Measurements from ENCODE around the gene PRKN. TPM values are rescaled to one million over a fixed set of nuclear protein-coding genes. Genes with fewer than 3 reads are reported as not detected.

Gene PRKN
- total and polyA plus RNA-seq, 8 donors = 0.82 to 7.2 (median 2.9) TPM

DNA sequence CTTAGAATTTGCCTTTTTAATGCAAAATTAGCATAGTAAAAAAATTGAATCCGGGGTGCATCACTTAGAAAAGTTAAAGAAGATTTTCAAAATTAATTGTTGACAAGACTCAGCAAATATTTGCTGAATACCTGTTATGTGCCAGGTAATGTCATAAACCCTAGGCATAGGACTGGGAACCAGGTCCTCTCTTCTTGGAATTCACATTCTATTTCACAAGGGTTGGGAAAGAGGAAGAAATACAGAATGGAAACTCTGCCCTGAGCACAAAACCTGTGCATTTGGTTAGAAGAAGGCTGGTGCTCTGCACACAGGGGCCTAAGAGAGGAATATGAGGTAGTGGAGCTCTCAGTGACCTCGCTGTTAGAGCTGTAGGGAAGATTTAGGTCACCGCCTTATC is 879.9 kb downstream of the PRKN start:
- ATAC-seq = no peak
- FAIRE-seq = no peak
- no peak overlapping the region for H3K4me3 ChIP-seq
- WGBS, 2 donors = 78 to 83% methylated on average over 3 of the region's 3 CpGs
- intact Hi-C loops (cut with DNase I) = no loop called here
- DNase-seq = no peak
- no peaks in the 10 kb centered on the region for H3K27me3 ChIP-seq
- no peak overlapping the region for H3K27ac ChIP-seq
- TF ChIP-seq, protein P1, sequence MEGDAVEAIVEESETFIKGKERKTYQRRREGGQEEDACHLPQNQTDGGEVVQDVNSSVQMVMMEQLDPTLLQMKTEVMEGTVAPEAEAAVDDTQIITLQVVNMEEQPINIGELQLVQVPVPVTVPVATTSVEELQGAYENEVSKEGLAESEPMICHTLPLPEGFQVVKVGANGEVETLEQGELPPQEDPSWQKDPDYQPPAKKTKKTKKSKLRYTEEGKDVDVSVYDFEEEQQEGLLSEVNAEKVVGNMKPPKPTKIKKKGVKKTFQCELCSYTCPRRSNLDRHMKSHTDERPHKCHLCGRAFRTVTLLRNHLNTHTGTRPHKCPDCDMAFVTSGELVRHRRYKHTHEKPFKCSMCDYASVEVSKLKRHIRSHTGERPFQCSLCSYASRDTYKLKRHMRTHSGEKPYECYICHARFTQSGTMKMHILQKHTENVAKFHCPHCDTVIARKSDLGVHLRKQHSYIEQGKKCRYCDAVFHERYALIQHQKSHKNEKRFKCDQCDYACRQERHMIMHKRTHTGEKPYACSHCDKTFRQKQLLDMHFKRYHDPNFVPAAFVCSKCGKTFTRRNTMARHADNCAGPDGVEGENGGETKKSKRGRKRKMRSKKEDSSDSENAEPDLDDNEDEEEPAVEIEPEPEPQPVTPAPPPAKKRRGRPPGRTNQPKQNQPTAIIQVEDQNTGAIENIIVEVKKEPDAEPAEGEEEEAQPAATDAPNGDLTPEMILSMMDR (IDR thresholded peaks at IDR 0.05) = no peak
- H3K36me3 ChIP-seq = no peaks in the 10 kb centered on the region
- H3K4me1 ChIP-seq = no peaks in the 10 kb centered on the region
- H3K9me3 ChIP-seq = no peaks in the 10 kb centered on the region

DNA sequence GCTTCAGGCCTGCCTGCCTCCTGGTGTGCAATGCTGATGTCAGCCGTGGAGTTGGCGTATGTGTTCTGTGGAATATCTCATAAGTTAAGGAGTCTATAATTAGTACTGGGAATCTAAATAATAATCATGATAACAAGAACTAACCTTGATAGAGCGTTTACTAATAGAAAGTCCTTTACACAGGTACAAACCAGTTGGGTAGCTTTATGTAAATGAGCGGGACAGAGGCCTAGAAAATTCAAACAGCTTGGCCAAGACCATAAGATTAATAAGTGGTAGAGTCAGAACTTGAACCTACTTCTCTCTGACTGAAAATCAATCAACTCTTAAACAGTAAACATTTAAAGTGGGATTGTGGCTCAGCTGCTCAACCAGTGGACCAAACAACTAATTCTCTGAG is 882.8 kb downstream of the PRKN start:
- no peak for DNase-seq
- Histone ChIP-seq H3K36me3 (no peaks in the 10 kb centered on the region), H3K4me1 (no peaks in the 10 kb centered on the region), H3K27ac (no peak overlapping the region), H3K27me3 (no peaks in the 10 kb centered on the region), H3K4me3 (no peak overlapping the region), H3K9me3 (no peaks in the 10 kb centered on the region)
- intact Hi-C loops (cut with DNase I) = no loop called here
- 27 to 34% methylated on average over 4 of the region's 4 CpGs for WGBS, 2 donors
- TF ChIP-seq, protein P1 (IDR thresholded peaks at IDR 0.05) = no peak
- peak; percentile 29 to 74 (median 64) for ATAC-seq
- no peak for FAIRE-seq

DNA sequence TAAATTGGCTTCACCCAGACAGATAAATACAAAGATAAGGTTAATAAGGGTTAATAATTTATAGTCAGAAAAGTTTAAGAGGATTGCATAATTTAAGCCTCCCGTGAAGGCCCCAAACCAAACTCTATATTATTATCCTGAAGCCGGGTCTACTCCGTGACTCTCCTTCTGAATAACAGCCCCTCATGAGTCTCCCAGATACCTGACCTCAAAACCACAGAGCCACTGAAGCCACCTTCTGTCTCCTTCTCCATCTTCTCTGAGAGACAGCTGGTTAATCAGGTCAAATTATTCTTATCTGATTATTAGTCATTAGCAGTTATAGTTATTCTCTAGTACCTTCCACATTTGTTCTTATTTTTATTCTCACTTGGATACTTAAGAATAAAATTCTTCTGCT is 884.5 kb downstream of the PRKN start:
- 62 to 76% methylated on average over 3 of the region's 3 CpGs for WGBS, 2 donors
- no peak for DNase-seq
- no peak for FAIRE-seq
- Histone ChIP-seq H3K27me3 (no peaks in the 10 kb centered on the region), H3K27ac (no peak overlapping the region), H3K4me1 (no peaks in the 10 kb centered on the region), H3K9me3 (no peaks in the 10 kb centered on the region), H3K36me3 (no peaks in the 10 kb centered on the region), H3K4me3 (no peak overlapping the region)
- intact Hi-C loops (cut with DNase I) = no loop called here
- TF ChIP-seq, protein P1 (IDR thresholded peaks at IDR 0.05) = no peak
- ATAC-seq = no peak

DNA sequence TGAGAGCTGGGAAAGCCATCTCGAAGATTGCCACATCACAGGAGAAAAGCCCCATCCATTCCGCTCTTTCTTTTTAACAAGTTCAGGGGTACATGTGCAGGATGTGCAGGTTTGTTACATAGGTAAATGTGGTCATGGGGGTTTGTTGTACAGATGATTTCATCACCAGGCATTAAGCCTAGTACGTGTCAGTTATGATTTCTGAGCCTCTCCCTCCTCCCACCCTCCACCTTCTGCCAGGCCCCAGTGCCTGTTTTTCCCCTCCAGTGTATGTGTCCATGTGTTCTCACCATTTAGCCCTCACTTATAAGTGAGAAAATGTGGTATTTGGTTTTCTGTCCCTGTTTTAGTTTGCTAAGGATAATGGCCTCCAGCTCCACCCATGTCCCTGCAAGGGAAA is 887.2 kb downstream of the PRKN start:
- no peak for FAIRE-seq
- ATAC-seq = no peak
- Histone ChIP-seq H3K27me3 (no peaks in the 10 kb centered on the region), H3K9me3 (no peaks in the 10 kb centered on the region), H3K27ac (no peak overlapping the region), H3K36me3 (no peaks in the 10 kb centered on the region), H3K4me3 (no peak overlapping the region), H3K4me1 (peaks cover 0 to 3% (median 0%) of the 10 kb centered on the region in 3 donors)
- 93 to 98% methylated on average over 3 of the region's 3 CpGs for WGBS, 2 donors
- intact Hi-C loops (cut with DNase I) = no loop called here
- TF ChIP-seq, protein P1 (IDR thresholded peaks at IDR 0.05) = no peak
- DNase-seq = no peak

DNA sequence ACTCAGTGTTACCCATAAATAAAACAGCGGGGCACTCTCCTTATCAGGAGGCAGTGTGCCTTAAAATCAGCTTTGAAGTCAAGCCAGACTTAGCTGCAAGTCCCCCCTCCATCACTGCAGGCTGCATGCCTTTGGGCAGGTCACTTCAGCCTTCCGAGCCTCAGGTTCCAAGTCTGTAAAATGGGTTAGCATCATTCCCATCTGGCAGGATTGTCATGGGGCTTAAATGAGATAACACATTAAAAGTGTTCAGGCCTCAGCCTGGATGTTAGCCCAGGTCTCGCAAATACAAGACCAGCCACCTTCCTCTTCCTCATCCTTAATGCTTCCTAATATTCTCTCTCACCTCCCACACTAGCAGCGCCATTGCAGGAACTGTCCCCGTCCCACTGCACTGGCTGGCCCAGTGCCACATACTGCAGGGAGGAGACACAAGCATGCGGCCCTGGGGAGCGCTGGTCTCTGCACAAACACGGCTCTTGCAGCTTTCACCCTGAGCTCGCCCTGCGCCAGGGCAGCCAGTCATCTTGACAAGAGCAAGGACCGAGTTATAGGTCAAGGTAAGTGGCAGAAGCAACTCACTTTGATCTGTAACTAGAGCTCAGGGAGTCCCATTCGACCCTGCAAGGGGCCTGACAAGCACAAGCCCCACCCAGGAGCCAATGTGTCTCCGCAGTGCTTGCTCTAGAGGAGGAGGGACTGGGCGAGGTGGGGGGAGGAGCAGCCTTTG is 889.1 kb downstream of the PRKN start:
- H3K9me3 ChIP-seq = no peaks in the 10 kb centered on the region
- no peak for ATAC-seq
- no peak overlapping the region for H3K27ac ChIP-seq
- TF ChIP-seq, protein P1 (IDR thresholded peaks at IDR 0.05) = no peak
- 65 to 70% methylated on average over 14 of the region's 14 CpGs for WGBS, 2 donors
- no peak overlapping the region for H3K4me3 ChIP-seq
- no peaks in the 10 kb centered on the region for H3K36me3 ChIP-seq
- DNase-seq = peak in 2 of 6 donors; percentile 34 to 59
- H3K4me1 ChIP-seq = peaks cover 0 to 3% (median 0%) of the 10 kb centered on the region in 3 donors
- H3K27me3 ChIP-seq = no peaks in the 10 kb centered on the region
- no peak for FAIRE-seq
- intact Hi-C loops (cut with DNase I) = no loop called here

Measured in pancreas (tissue), 10 donors.